Kidney (tissue), 14 donors: ENCODE measurements around the gene GSC2. TPM values are rescaled to one million over a fixed set of nuclear protein-coding genes. Genes with fewer than 3 reads are reported as not detected.

ENCODE experiments used
- DNase-seq, 5 donors: peaks; one replicate each; pipeline ENCODE4 v3.0.0-alpha.2; 2013 to 2020
- FAIRE-seq: peaks from 2 replicates; lab custom pipeline; 2012; peaks lifted over from hg19 to GRCh38; lab: Jason Lieb, UNC
- H3K27ac ChIP-seq, 2 donors: one replicate each; pipeline ENCODE4 v1.7.0; 2013; ENCODE audit warnings: low read depth in 2 of 2, low read length in 2 of 2, inconsistent platforms in 1 of 2
- H3K27me3 ChIP-seq: one replicate; pipeline ENCODE4 v1.7.1; 2013; ENCODE audit warnings: low read length, inconsistent platforms; ENCODE audit not compliant: control insufficient read depth, insufficient read depth
- H3K36me3 ChIP-seq, 3 donors: one replicate each; pipeline versions ENCODE4 v1.7.0 to v1.7.1; 2013; ENCODE audit warnings: low read length in 3 of 3, control low read depth in 1 of 3, inconsistent platforms in 1 of 3; ENCODE audit not compliant: insufficient read depth in 3 of 3, control insufficient read depth in 2 of 3
- H3K4me1 ChIP-seq, 3 donors: one replicate each; pipeline versions ENCODE4 v1.7.0 to v1.7.1; 2013; ENCODE audit warnings: low read length in 3 of 3, inconsistent platforms in 1 of 3, low read depth in 1 of 3; ENCODE audit not compliant: control insufficient read depth in 2 of 3, insufficient read depth in 2 of 3
- H3K4me3 ChIP-seq, 3 donors: one replicate each; pipeline versions ENCODE4 v1.7.0 to v1.8.1; 2013; ENCODE audit warnings: low read length in 3 of 3, control low read depth in 1 of 3, inconsistent platforms in 1 of 3
- H3K9ac ChIP-seq, 3 donors: one replicate each; pipeline versions ENCODE4 v1.7.0 to v1.7.1; 2013; ENCODE audit warnings: low read length in 3 of 3, control low read depth in 1 of 3, inconsistent platforms in 1 of 3
- H3K9me3 ChIP-seq, 3 donors: one replicate each; pipeline versions ENCODE4 v1.7.0 to v1.7.1; 2013; ENCODE audit warnings: low read length in 3 of 3, control low read depth in 1 of 3, inconsistent platforms in 1 of 3; ENCODE audit not compliant: control insufficient read depth in 2 of 3, insufficient read depth in 1 of 3
- intact Hi-C: fragments of 100-400 bp; cut with DNase I; formaldehyde crosslinking; loops from one replicate; pipeline ENCODE4 v1.11.1; 2022
- polyA plus RNA-seq: library from polyadenylated mRNA; stranded (reverse); fragments of 350-450 nt; fragmentation: Illumina TruSeq; extraction: RNeasy Lipid Tissue Mini Kit (QIAGEN cat#74804); gene quantifications from one replicate; pipeline ENCODE4 v1.2.3, GENCODE V29; 2014; ENCODE audit warnings: low read depth, low replicate concordance; ENCODE audit not compliant: insufficient read depth
- total RNA-seq: library from RNA; stranded (reverse); fragmentation: NEBNext Ultra II Directional; extraction: Animal tissue kit (Norgen Biotek cat#: 25700); gene quantifications from one replicate; pipeline ENCODE4 v1.2.1, GENCODE V29; 2021
- TF ChIP-seq, protein P1 (sequence below): IDR thresholded peaks from 3 replicates; pipeline ENCODE4 v1.5.1; 2012; ENCODE audit warnings: mild to moderate bottlenecking, moderate library complexity, borderline replicate concordance; ENCODE audit not compliant: insufficient read depth; ENCODE audit errors: extremely low read depth
- donor health status: control.
- donor health status: control.
- donor health status: control.
- donor health status: control.
- donor health status: control.
- donor health status: DM: yes; HTN: yes; CAD: no.
- donor health status: Normal renal cell carcinoma (clear cell type).

GSC2 gene
- total and polyA plus RNA-seq, 2 donors from 2014 or later = not detected

GRCh38 chr22:19143967-19144400 lies 6.1 kb downstream of the GSC2 start:
- H3K4me3 ChIP-seq = peak overlapping the region; percentile 89 to 98 (median 93)
- no peak for FAIRE-seq
- intact Hi-C loops = no loop called here

GRCh38 chr22:19143212-19143611 lies 6.9 kb downstream of the GSC2 start:
- Histone ChIP-seq H3K36me3 (peaks cover 10 to 41% (median 22%) of the 10 kb centered on the region in 3 donors), H3K4me3 (peak overlapping the region in 1 of 3 donors; percentile 98), H3K9ac (no peak overlapping the region), H3K27me3 (peaks cover 5% of the 10 kb centered on the region), H3K27ac (no peak overlapping the region), H3K4me1 (peaks cover 0 to 8% (median 0%) of the 10 kb centered on the region in 3 donors), H3K9me3 (no peaks in the 10 kb centered on the region)
- DNase-seq = no peak
- no peak for FAIRE-seq
- TF ChIP-seq, protein P1, sequence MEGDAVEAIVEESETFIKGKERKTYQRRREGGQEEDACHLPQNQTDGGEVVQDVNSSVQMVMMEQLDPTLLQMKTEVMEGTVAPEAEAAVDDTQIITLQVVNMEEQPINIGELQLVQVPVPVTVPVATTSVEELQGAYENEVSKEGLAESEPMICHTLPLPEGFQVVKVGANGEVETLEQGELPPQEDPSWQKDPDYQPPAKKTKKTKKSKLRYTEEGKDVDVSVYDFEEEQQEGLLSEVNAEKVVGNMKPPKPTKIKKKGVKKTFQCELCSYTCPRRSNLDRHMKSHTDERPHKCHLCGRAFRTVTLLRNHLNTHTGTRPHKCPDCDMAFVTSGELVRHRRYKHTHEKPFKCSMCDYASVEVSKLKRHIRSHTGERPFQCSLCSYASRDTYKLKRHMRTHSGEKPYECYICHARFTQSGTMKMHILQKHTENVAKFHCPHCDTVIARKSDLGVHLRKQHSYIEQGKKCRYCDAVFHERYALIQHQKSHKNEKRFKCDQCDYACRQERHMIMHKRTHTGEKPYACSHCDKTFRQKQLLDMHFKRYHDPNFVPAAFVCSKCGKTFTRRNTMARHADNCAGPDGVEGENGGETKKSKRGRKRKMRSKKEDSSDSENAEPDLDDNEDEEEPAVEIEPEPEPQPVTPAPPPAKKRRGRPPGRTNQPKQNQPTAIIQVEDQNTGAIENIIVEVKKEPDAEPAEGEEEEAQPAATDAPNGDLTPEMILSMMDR = no peak
- intact Hi-C loops = no loop called here

More at GRCh38 chr22:19143967-19144400, 6.1 kb downstream of the GSC2 start:
- Histone ChIP-seq H3K27ac (peak overlapping the region in 1 of 2 donors; percentile 69), H3K9ac (peak overlapping the region; percentile 85 to 91 (median 87)), H3K36me3 (peaks cover 10 to 33% (median 22%) of the 10 kb centered on the region in 3 donors), H3K27me3 (peaks cover 8% of the 10 kb centered on the region), H3K9me3 (no peaks in the 10 kb centered on the region), H3K4me1 (peaks cover 0 to 8% (median 0%) of the 10 kb centered on the region in 3 donors)
- TF ChIP-seq, protein P1 = no peak
- no peak for DNase-seq

- Histone ChIP-seq H3K27ac (no peak overlapping the region), H3K9me3 (no peaks in the 10 kb centered on the region), H3K36me3 (peaks cover 10 to 49% (median 26%) of the 10 kb centered on the region in 3 donors), H3K4me3 (no peak overlapping the region), H3K9ac (no peak overlapping the region), H3K27me3 (peaks cover under 1% of the 10 kb centered on the region), H3K4me1 (peaks cover 0 to 8% (median 0%) of the 10 kb centered on the region in 3 donors)
- no peak for FAIRE-seq
- intact Hi-C loops = no loop called here
- TF ChIP-seq, protein P1 = no peak
- no peak for DNase-seq
Measured at GRCh38 chr22:19142394-19142793, 7.7 kb downstream of the GSC2 start.

DNA sequence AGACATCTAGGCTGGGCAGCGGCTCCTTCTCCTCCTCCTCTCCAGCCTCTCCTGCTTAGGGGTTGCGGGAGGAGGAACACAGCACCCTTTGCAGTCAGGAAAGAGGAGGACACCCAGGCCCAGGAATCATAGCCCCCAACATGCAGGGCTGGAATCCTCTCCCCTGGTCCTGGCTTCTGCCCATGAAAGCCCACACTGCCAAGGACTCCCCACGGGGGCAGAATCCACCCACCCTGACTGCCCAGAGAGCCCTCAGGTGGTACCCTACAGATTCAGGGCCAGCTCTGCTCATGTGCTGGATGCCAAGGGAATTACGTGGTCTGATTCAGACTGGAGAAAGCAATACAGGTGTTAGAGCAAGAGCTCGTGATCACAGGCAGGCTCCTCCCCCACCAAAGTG lies 10.1 kb downstream of the GSC2 start:
- H3K27ac ChIP-seq = no peak overlapping the region
- intact Hi-C loops = no loop called here
- H3K4me1 ChIP-seq = peaks cover 0 to 8% (median 0%) of the 10 kb centered on the region in 3 donors
- FAIRE-seq (no peak), DNase-seq (no peak)
- TF ChIP-seq, protein P1 = no peak
- peaks cover 10 to 60% (median 32%) of the 10 kb centered on the region in 3 donors for H3K36me3 ChIP-seq
- no peak overlapping the region for H3K9ac ChIP-seq
- H3K27me3 ChIP-seq = no peaks in the 10 kb centered on the region
- no peaks in the 10 kb centered on the region for H3K9me3 ChIP-seq
- H3K4me3 ChIP-seq = no peak overlapping the region
